H1 (cell line): ENCODE data around the gene LDB1. TPM values are rescaled to one million over a fixed set of nuclear protein-coding genes. Genes with fewer than 3 reads are reported as not detected.

ENCODE experiments used
- CHD7 ChIP-seq: fragments of 300-600 bp; sonication (generic); IDR thresholded peaks from 2 replicates; pipeline ENCODE4 v1.7.1; 2012; ENCODE audit warnings: low read length, moderate library complexity, mild to moderate bottlenecking, inconsistent platforms; ENCODE audit not compliant: insufficient replicate concordance
- CREB1 ChIP-seq: IDR thresholded peaks from 2 replicates; pipeline ENCODE4 v1.6.1; 2012; ENCODE audit warnings: inconsistent platforms
- GABPA ChIP-seq: IDR thresholded peaks from 2 replicates; pipeline ENCODE4 v1.6.1; 2011; ENCODE audit warnings: mild to moderate bottlenecking, low read length, moderate library complexity, borderline replicate concordance; ENCODE audit not compliant: insufficient read depth
- JUND ChIP-seq: IDR thresholded peaks from 2 replicates; pipeline ENCODE4 v1.6.1; 2011; ENCODE audit warnings: mild to moderate bottlenecking, improper control_type of control experiment, low read length
- MAFK ChIP-seq: IDR thresholded peaks from 2 replicates; pipeline ENCODE4 v1.6.1; 2012; ENCODE audit warnings: low read depth, mild to moderate bottlenecking, improper control_type of control experiment, low read length
- RBBP5 ChIP-seq: IDR thresholded peaks from 2 replicates; pipeline ENCODE4 v1.7.1; 2012; ENCODE audit warnings: low read depth, mild to moderate bottlenecking, inconsistent platforms, low read length, moderate library complexity, borderline replicate concordance
- RXRA ChIP-seq: IDR thresholded peaks from 2 replicates; pipeline ENCODE4 v1.6.1; 2011; ENCODE audit warnings: low read depth, mild to moderate bottlenecking, low read length, moderate library complexity; ENCODE audit not compliant: insufficient read depth
- SP4 ChIP-seq: IDR thresholded peaks from 2 replicates; pipeline ENCODE4 v1.6.1; 2012; ENCODE audit warnings: low read length, inconsistent platforms
- SRF ChIP-seq: IDR thresholded peaks from 2 replicates; pipeline ENCODE4 v1.6.1; 2011; ENCODE audit warnings: mild to moderate bottlenecking, low read depth, low read length, moderate library complexity
- TAF7 ChIP-seq: optimal IDR thresholded peaks from 2 replicates; pipeline ENCODE3; 2011; ENCODE audit warnings: low read depth, mild to moderate bottlenecking, inconsistent platforms, low read length, moderate library complexity, borderline replicate concordance
- TBP ChIP-seq: IDR thresholded peaks from 2 replicates; pipeline ENCODE4 v1.6.1; 2011; ENCODE audit warnings: low read depth, low read length, improper control_type of control experiment
- polyA plus RNA-seq, 7 experiments: library from polyadenylated mRNA; depleted of rRNA in 3 of 7; stranded (reverse) in 5 of 7; unstranded in 2 of 7; fragments of >200 nt in 5 of 7; fragments of 200-250 nt in 2 of 7; gene quantifications; 1 replicate in 5 of 7; 2 replicates in 1 of 7; 4 replicates in 1 of 7; pipeline versions ENCODE4 v1.2.1 to v1.2.3, GENCODE V29; 2011 to 2013; ENCODE audit warnings: missing spikeins in 2 of 7, mixed read lengths in 2 of 7
- total RNA-seq: library from RNA; stranded (reverse); fragmentation: NEBNext Ultra II Directional; extraction: Animal tissue kit (Norgen Biotek cat#: 25700); gene quantifications from 2 replicates; pipeline ENCODE4 v1.2.1, GENCODE V29; 2021

LDB1 gene
- total and polyA plus RNA-seq, 2 of the 8 experiments (the other 6 are each of a cell fraction or from before 2014, with no cell fraction given) = 88.4 to 138 TPM

GRCh38 chr10:102114861-102115618, 5.1 kb downstream of the LDB1 start (continued):
- no peak for TF ChIP-seq MAFK
- TF ChIP-seq TAF7 = peak; percentile 84
- no peak for TF ChIP-seq JUND
- TF ChIP-seq CHD7 = no peak
- no peak for TF ChIP-seq CREB1
- no peak for TF ChIP-seq RBBP5
- no peak for TF ChIP-seq SP4
- TF ChIP-seq RXRA = no peak
- TF ChIP-seq TBP = peak; percentile 64; the same call in 1 of the 2 replicates
- no peak for TF ChIP-seq SRF
- no peak for TF ChIP-seq GABPA
